AG20443 (cell line): ENCODE measurements around the gene CLASP1.
A peak's percentile ranks its signal among the peaks of the same experiment; 100 is the strongest.
"Not testable (repeated sequence)": the region's sequence is repeated elsewhere in the genome, so short reads cannot be mapped to it uniquely, and the experiment has no call there.

Experiments
- DNase-seq: peaks from one replicate; pipeline ENCODE4 v3.0.0; 2012; ENCODE audit warnings: low spot score, mixed read lengths

The CLASP1 gene

DNA sequence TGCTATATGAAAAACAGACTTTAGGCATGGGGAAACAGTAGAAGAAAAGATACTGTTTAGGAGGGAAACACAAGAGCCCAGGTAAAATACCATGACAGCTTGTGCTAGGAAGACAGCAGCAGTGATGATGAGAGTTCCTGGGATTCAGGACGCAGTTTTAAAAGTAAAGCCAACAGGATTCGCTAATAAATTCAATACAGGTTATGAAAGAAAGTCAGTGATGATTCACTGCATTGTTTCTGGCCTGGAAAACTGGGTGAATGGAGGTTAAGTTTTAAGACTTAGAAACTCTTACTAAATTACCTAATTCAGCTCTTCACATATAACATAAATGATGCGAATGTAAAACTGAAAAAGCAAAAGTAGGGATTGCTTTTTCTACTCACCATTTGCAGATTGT is 146.5 kb downstream of the CLASP1 start:
- no peak for DNase-seq

DNA sequence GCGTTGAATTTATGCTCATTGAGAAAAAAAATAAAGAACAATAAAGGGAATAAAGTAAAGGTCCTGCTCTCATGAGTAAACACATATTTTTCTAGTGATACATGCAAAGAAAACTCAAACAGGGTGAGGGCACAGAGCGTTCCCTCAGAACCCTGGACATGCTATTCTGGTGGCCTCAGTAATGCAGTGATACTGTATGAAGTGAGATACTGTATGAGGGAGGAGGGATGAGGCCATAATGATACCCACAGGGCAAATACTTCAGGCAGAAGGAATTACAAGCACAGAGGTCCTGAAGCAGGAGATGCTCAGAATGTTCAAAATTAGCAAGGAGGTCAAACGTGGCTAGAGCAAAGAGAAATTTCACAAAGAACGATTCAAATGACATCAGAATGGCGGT is 147.0 kb downstream of the CLASP1 start:
- DNase-seq = peak; percentile 30

DNA sequence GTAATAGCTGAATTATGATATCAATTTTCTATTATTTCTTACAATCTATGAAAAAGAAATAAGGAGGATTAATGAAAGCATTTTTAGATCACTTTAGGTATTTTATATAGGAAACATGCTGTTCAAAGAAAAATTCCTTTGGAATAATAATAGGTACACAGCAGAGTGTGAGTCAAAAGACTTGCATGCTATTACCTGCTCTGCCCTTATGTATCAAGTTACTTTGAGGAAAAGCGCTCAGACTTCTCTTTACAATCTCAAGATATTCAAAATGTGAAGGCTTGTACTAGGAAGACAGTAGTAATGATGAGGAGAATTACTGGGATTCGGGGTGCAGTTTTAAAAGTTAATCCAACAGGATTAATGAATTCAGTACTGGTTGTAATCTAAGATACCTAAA is 147.7 kb downstream of the CLASP1 start:
- DNase-seq = no peak

DNA sequence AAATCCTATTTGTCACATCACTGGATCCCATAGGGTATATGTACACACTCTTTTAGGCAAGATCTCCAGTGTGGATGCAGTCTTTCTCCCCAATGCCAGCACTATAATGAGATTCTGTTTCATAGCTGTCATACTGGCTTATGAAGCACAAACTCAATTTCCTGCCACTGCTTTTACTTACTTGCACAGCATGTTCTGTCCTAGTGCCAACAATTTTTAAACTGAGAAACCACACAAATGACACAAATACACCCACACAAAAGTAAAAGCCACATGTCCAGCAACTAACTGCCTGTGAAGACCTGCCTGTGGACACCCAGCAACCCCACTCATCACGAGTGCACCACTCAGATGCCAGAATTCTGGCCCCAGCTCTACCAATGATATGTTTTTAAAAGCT is 148.2 kb downstream of the CLASP1 start:
- DNase-seq = peak; percentile 51

DNA sequence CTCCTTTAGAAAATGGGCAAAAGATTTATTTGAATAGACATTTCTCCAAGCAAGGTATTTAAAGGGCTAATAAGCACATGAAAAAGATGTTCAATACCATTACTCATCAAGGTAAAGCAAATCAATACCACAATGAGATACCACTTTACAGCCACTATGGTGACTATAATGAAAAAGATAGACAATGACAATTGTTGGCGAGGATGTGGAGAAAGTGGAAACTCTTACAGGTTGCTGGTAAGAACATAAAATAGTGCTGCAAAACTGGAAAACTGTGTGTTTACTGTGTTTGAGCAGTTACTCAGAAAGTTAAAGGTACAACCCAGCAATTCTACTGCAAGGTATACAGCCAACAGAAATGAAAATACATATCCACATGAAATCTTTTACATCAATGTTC is 150.5 kb downstream of the CLASP1 start:
- no peak for DNase-seq

DNA sequence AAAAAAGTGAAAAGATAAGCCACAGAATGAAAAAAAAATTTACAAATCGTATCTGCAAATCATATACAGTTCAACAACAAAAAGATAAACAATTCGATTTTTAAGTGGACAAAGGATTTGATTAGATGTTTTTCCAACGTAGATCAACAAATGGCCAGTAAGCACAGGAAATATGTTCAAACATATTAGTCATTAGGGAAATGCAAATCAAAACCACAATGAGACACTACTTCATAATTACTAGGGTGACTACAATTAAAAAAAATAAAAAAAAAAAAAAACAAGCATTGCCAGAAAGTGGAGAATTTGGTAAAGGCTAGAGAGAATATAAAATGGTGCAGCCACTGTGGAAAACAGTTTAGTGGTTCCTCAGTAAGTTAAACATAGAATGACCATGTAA is 156.9 kb downstream of the CLASP1 start:
- no peak for DNase-seq

DNA sequence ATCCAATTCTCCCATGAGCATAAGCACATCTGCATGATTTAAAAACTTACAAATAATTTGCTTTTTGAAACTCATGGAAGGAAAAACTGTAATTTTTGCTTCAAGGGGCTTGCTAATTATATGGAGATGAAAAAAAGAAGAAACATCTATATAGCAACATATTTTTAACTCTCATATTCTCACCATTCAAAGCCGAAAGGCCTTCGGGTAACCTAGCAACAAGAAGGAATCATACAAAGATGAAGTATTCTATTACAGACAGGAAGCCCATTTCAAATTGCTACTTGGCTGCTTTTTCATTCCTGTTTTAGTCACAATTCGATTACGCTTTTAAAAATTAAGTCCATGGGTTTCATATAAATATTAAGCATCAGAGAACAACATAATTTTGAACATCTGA is 157.7 kb downstream of the CLASP1 start:
- DNase-seq = no peak

DNA sequence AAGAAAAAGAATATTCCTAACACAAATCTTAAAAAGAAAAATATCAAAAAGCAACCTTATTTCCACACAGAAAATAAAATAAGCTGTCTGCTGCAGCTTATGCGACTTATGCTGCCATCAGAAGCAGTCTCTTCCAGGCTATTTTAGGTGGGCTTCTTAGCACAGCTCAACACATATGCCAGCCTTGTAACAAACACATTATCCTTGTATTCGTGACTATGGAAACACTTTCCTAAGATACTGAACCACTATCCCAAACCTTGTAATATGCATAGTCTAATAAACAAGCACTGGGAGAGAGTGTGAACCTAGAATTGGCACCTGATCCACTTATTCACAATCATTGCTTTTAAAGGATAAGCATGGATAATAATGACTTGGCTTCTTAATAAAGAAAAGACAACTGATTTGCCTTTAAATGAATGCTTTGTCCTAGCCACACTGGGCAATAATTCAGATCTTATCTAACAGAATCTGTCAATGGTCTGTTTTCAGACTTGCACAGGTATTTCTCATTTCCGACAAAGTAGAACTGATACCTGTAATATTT is 158.6 kb downstream of the CLASP1 start:
- no peak for DNase-seq

DNA sequence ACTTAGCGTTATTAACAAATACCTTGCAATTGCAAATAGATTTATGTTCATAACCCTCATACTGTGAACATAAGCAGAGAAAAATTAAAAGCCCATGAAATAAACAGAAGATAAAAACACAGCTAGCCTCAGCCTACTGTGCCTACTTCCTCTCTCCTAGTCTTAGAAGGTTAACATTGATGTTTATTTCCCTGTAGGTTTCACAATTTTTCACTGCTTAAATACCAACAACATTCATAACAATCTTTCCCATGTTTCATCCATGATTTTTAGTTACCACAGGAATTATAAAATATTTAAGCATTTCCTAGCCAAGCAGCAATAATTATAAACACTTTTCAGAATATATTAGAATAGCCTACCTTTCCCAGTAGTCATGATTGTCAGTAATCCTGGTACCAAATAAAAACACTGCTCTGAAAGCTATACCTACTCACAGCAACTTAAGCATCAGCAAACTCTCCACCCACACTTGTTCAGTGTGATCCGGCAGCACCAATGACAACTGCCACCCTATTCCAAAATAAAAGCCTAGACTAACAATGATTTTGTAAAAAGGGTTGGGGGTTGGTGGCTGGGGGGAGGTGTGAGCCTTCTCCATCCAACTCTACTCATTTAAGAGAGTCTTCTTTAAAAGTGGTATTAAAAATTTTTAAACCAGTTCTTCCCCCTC is 159.2 kb downstream of the CLASP1 start:
- peak; percentile 37 for DNase-seq

DNA sequence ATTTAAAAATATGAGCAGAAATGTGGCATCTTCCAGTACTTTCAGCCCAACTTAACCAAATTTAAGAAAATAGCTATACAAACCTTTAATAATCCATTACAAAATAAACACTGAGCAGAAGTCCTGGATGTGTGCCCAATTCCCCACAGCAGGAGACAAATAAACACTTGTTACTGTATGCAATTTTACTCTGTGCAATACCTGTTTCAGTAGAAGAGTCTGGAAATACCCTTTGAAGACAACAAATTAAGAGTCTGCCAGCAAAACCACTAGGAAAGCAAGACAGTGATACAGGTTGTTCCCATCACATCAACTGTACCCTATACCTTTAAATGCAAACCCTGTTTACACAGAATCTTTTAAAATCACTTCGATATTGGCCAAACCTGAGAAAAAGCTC is 160.0 kb downstream of the CLASP1 start:
- no peak for DNase-seq

DNA sequence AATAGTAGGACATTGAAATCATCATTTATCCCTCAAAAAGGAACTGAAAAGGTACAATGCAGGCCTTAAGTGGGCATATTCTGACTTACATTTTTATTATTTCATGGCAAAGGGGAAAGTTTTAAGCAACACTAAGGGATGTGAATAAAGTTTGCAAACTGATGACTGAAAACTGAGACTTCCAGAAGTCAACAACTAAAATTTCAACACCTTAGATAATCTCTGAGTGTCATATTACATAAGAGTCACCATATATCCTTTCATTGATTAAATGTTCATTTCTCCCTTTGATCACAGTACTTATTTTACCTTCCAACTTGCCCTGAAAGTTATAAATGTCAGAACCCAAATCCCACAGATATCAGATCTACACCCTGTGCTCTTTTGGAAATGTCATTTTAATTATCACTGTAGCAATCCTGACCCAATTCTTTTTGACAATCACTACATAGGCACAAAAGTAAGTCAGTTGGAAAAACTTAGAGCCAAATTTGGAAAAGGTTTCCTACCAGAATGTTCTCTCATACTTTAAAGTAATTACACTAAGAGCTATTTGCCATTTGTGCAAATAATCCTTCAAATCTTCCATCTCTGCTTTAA is 163.0 kb downstream of the CLASP1 start:
- DNase-seq = no peak

DNA sequence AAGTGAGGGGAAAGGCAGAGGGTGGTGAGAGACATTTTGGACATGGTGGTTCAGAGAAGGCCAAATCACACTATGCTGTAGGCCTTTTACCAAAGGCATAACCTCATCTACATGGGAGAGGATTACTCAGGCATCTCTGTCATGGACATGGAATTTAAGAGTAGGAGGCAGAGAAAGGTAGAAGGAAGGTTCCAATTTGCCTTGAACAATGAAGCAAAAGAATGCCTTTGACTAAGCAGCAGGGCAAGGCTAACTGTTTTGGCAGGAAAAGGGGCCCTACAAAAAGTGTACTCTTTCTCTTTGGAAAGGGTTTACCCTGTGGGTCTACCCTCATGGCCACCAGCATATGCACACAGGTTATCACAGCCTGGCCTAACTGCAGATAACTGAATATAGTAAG is 164.2 kb downstream of the CLASP1 start:
- peak; percentile 59 for DNase-seq

DNA sequence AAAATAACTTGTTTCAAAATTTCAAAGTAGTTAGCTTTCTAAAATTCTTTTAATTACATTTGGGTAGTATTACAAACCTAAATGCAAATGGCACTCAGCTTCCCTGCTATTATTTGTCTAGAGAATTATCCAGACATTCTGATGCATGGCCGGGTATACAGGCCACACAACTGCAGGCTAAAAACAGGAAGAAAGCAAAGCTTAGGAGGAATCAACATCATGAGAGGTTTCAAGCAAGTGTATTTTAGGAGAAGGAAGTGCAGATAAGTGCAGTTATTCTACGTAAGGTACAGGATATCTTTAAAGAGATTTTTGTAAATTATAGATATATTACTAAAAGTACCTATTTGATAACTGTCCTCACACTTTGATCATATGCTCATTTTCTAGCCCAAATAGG is 165.4 kb downstream of the CLASP1 start:
- DNase-seq = no peak

DNA sequence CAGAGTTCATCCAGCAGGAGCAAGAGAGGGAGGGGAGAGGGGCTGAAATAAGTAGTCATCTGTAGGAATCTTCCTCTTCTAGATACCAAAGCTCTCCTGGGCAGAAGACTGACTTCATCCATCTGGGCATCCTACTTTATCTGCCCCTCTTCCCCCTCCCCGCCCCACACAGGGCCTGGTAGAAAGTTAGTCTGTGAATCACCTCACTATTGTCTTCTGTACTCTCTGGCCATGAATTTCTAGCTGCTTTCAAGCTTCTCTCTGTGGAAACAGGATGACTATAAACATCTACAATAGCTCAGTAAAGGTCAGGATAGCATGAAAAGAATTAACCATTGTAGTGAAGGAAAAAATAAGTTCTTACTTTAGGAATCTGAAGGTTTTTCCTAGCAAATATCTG is 166.2 kb downstream of the CLASP1 start:
- no peak for DNase-seq

DNA sequence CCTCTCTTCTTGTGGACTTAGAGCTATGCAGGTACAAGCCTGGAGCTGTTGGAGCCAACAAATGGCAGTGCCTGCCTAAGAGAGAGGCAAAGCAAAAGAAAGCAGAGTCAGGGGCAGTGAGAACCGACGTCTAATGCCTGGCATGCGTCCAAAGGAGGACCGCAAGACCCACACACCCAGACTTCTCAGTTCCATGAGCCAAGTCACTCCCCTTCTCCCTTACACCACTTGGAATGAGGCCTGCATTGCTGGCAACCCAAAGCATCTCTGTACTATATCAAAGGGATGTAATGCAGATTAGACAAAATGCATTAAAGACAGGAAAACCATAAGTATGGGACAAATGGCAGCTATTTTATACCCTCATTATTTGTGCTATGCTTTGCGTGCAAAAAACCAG is 168.4 kb downstream of the CLASP1 start:
- peak; percentile 71 for DNase-seq

DNA sequence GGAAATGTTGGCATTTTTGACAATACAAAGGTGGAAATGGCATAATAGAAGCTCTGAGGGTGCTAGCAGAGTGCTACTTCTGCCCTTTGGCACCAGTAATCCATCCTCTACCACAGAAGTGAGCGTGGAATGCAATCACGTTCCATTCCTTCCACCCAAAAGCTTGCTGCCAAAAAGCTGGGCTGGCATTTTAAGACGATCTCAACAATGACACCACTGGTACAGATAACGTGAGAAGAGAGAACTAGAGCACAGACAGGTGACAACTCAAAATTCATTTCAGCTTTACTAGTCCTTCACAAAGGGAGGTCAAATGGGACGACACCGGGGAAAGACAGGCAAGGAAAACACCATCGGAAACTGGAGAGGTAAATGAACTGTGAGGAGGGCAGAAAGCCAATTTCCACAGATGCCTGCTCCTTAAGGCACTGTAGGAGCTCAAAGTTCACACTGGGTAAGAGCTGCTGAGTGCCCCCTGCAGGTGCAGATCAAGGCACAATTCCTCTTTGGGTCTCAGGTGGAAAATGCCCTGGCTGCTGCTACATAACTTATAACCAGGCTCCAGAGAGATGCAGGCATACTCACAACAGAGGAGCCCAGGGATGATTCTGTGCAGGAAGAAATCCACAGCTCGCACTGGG is 169.3 kb downstream of the CLASP1 start:
- DNase-seq = peak; percentile 66

DNA sequence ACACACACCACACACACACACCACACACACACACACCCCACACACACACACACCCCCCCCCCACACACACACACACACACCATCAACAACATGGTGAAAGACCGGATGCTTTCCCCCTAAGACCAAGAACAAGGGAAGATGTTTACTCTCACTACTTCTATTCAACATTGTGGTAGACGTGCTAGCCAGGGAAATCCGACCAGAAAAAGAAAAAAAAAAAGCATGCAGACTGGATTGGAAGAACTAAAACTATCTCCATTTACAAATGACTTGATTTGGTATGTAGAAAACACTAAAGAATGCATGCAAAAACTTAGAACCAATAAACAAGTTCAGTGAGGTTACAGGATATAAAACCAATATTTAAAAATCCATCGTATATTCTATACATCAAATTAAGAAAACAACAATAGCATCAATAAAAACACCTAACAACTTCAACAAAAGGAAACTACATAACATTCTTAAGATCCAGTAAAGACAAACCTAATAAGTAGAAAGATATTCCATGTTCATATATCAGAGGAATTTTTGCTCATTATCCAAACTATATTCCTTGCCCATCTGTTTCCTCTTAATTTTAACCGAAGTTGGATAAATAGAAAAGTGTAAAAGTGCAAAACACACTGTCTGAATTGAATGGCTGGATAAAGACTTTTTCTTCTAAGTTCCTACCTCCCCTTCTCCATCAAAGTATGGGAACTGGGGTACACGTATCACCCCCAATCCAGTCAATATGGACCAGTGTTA is 170.1 kb downstream of the CLASP1 start:
- DNase-seq = no peak

DNA sequence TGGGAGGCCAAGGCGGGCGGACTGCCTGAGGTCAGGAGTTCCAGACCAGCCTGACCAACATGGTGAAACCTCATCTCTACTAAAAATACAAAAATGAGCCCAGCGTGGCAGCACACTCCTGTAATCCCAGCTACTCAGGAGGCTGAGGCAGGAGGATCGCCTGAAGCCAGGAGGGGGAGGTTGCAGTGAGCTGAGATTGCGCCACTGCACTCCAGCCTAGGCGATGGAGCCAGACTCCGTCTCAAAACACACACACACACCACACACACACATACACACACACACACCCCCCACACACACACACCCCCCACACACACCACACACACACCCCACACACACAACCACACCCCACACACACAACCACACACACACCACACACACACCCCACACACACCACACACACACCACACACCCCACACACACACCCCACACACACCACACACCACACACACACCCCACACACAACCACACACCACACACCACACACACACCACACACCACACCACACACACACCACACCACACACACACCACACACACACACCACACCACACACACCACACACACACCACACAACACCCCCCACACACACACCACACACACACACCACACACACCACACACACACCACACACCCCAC is 170.8 kb downstream of the CLASP1 start:
- DNase-seq = not testable (repeated sequence)

DNA sequence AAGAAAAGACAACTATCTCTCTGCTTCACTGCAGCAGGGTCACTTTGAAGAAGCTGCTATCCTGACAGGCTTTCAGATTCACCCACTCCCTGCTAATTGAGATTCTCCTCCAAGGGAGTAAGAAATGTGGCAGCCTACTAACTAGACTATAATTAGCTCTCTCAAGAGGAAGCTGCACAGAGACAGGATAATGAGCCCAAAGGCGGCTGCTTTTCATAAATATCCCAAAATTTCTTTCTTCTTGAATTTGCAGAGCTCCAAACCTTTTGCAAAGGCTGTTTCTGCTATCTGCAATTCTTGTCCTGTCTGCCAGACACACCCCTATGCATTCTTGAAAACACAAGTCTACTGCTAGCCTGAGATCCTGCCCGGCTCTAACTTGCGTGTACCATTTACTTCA is 172.6 kb downstream of the CLASP1 start:
- no peak for DNase-seq

DNA sequence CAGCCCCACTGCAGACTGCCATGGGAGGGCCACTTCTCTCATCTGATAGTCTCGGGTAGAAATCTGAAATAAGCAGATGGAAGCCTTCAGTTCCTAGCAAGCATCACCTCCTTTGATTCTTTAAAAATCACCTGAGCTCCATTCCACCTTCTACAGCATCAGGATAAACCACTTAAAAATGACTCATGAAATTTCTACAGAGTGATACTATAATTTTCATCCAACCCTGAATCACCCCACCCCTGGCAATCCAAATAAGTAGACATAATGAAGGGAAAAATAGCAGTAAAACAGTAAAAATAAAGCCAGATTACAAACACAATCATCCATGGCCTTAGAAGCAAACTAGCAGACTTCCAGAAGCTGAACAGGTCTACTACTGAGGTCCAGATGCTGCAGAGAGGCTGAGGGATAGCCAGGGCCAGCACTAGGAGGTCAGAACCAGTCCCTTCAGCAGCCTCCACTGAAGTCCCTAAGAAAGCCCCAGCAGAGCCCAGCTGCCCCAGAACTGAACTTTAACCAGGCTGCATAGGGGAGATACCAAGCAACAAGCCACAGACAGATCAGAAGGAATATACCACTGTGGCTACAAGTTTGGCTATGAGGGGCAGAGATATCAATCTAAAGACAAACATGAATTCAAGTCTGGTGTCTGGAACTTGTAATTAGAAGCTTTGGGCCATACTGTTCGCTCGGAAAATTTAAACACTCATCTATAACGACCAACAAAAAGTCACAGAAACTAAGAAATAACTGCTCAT is 173.3 kb downstream of the CLASP1 start:
- no peak for DNase-seq

DNA sequence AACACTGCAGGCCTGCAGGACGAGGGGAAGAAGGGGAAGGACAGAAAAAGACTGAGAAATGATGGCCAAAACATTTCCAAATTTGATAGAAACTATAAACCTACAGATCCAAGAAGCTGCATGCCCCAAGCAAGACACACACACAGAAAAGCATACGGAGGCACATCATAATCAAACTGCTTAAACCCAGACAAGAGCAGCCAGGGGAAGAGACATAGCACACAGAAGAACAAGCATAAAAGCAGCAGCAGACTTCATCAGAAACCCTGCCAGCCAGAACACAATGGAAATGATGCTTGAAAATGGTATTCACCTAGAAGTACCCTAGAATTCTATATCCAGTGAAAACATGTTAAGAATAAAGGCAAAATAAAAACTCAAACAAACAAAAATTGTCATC is 175.8 kb downstream of the CLASP1 start:
- no peak for DNase-seq
